ENCODE data around the gene KNTC1.
"Not testable (repeated sequence)": the region's sequence is repeated elsewhere in the genome, so short reads cannot be mapped to it uniquely, and the experiment has no call there.

GRCh38 chr12:122591966-122592365 lies 64.9 kb downstream of the KNTC1 start:
- TF ChIP-seq CTCF, POLR2A (IDR thresholded peaks at IDR 0.05): not testable (repeated sequence)
